Measurements from ENCODE around the gene NUMA1.

The NUMA1 gene

DNA sequence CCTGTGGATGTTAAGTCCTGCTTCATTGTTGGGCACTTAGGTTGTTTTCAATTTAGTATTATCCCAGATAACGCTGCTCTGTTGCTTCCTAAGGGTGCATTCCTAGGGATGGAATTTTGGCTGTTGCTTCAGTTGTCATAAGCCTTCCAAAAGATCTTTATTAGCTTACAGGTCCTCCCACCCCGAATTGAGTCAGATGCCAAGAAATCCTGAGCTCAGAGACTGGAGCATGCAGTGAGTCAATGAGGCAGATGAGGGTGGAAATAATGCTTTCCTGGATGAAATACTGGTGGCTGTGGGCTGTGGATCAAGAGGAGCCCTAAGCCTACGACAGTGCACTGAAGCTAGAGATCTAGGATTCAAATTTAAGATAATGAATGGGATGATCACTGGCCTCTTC is 92.3 kb downstream of the NUMA1 start:
- Histone ChIP-seq H3K27me3 (ENCODE audit: insufficient read depth, poor library complexity, severe bottlenecking) (no peaks in the 10 kb centered on the region), H3K27ac (ENCODE audit: poor library complexity, severe bottlenecking) (no peak overlapping the region), H3K9me3 (ENCODE audit: severe bottlenecking) (no peaks in the 10 kb centered on the region), H3K4me3 (ENCODE audit: severe bottlenecking) (no peak overlapping the region), H3K36me3 (ENCODE audit: low read depth) (peaks cover 29% of the 10 kb centered on the region), H3K4me1 (ENCODE audit: insufficient read depth, poor library complexity, severe bottlenecking) (no peaks in the 10 kb centered on the region)
- TF ChIP-seq, protein P1, sequence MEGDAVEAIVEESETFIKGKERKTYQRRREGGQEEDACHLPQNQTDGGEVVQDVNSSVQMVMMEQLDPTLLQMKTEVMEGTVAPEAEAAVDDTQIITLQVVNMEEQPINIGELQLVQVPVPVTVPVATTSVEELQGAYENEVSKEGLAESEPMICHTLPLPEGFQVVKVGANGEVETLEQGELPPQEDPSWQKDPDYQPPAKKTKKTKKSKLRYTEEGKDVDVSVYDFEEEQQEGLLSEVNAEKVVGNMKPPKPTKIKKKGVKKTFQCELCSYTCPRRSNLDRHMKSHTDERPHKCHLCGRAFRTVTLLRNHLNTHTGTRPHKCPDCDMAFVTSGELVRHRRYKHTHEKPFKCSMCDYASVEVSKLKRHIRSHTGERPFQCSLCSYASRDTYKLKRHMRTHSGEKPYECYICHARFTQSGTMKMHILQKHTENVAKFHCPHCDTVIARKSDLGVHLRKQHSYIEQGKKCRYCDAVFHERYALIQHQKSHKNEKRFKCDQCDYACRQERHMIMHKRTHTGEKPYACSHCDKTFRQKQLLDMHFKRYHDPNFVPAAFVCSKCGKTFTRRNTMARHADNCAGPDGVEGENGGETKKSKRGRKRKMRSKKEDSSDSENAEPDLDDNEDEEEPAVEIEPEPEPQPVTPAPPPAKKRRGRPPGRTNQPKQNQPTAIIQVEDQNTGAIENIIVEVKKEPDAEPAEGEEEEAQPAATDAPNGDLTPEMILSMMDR (IDR thresholded peaks at IDR 0.05; ENCODE audit: poor library complexity, severe bottlenecking): no peak
- ATAC-seq (ENCODE audit: low read depth): no peak
- DNase-seq (ENCODE audit: low spot score): no peak

DNA sequence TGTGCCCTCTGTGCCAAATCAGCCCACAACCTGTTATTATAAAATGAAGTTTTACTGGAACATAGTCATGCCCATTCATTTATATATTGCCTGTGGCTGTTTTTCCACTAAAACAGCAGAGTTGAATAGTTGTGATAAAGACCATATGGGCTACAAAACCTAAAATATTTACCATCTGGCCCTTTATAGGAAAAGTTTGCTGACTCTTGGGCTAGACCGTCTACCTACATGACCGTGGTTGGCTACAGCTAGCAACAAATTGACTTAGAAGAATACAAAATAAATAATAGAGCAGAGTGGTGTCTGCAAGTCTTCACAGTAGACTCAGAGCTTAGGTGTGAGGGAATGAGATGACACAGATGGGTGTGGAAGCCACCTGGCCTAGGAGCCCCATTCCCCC is 92.8 kb downstream of the NUMA1 start:
- no peak overlapping the region for H3K4me3 ChIP-seq (ENCODE audit: severe bottlenecking)
- H3K4me1 ChIP-seq (ENCODE audit: insufficient read depth, poor library complexity, severe bottlenecking): no peaks in the 10 kb centered on the region
- DNase-seq (ENCODE audit: low spot score) (no peak), ATAC-seq (ENCODE audit: low read depth) (no peak)
- TF ChIP-seq, protein P1 (IDR thresholded peaks at IDR 0.05; ENCODE audit: poor library complexity, severe bottlenecking): no peak
- peaks cover 32% of the 10 kb centered on the region for H3K36me3 ChIP-seq (ENCODE audit: low read depth)
- H3K27me3 ChIP-seq (ENCODE audit: insufficient read depth, poor library complexity, severe bottlenecking): no peaks in the 10 kb centered on the region
- no peak overlapping the region for H3K27ac ChIP-seq (ENCODE audit: poor library complexity, severe bottlenecking)
- no peaks in the 10 kb centered on the region for H3K9me3 ChIP-seq (ENCODE audit: severe bottlenecking)

DNA sequence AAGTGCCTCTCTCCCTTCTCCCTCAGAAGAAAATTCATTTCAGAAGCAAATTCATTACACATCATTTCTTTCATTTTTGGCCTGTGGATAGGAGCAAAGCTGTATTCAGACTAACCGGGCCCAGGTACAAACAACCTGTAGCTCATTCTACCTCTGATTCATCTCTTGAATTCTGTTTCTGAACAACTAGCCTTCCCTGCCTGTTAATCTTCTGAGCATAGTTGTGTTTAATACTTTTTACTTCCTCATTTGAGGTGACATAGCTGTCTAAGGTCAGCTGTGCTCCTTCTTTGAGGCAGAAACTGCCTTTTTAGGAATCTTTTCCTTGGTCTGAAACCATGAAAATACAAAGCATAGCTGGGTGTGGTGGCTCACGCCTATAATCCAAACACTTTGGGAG is 94.2 kb downstream of the NUMA1 start:
- DNase-seq (ENCODE audit: low spot score): no peak
- no peaks in the 10 kb centered on the region for H3K27me3 ChIP-seq (ENCODE audit: insufficient read depth, poor library complexity, severe bottlenecking)
- H3K9me3 ChIP-seq (ENCODE audit: severe bottlenecking): no peaks in the 10 kb centered on the region
- no peak overlapping the region for H3K4me3 ChIP-seq (ENCODE audit: severe bottlenecking)
- peaks cover 26% of the 10 kb centered on the region for H3K36me3 ChIP-seq (ENCODE audit: low read depth)
- H3K27ac ChIP-seq (ENCODE audit: poor library complexity, severe bottlenecking): no peak overlapping the region
- TF ChIP-seq, protein P1 (IDR thresholded peaks at IDR 0.05; ENCODE audit: poor library complexity, severe bottlenecking): no peak
- H3K4me1 ChIP-seq (ENCODE audit: insufficient read depth, poor library complexity, severe bottlenecking): no peaks in the 10 kb centered on the region
- ATAC-seq (ENCODE audit: low read depth): no peak

DNA sequence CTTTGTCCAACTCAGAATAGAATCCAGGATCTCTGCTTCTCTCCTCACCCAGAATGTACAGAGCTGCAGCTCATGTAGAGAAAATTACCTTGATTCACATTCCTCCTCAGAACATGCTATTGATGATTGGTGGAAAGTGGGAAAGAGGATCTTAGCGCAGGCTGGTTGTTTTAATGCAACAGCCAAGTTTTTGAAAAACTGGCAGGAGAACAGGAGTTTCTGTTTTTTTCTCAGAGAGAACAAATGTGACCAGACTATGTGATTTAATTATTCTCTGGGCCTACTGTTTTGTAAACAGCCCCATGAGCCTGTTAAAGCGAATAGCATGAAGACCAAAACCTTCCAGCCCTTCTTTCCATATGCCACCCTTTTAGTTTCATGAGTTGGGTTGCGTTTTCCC is 100.7 kb downstream of the NUMA1 start:
- no peak for DNase-seq (ENCODE audit: low spot score)
- H3K4me3 ChIP-seq (ENCODE audit: severe bottlenecking): no peak overlapping the region

DNA sequence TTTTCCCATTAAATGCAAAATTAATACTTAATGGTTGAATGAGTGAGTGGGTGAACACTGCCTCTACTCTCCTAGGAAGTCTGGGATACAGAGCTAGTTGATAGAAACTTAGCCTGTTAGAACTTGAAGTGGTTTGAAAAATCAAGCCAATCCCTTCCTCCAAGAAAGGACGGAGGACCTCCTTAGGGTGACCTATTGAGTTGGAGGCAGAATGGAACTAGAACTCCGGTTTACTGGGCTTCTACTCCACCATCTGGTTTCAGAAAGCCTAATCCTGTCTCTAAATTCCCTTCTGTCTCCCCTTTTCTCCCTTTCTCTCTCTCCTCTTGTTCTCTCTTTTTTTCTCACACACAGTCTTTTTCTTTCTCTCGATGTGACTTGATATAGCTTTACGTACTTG is 101.2 kb downstream of the NUMA1 start:
- no peak overlapping the region for H3K4me3 ChIP-seq (ENCODE audit: severe bottlenecking)
- TF ChIP-seq, protein P1 (IDR thresholded peaks at IDR 0.05; ENCODE audit: poor library complexity, severe bottlenecking): no peak
- H3K9me3 ChIP-seq (ENCODE audit: severe bottlenecking): no peaks in the 10 kb centered on the region
- H3K27ac ChIP-seq (ENCODE audit: poor library complexity, severe bottlenecking): no peak overlapping the region
- peaks cover 20% of the 10 kb centered on the region for H3K36me3 ChIP-seq (ENCODE audit: low read depth)
- H3K4me1 ChIP-seq (ENCODE audit: insufficient read depth, poor library complexity, severe bottlenecking): no peaks in the 10 kb centered on the region
- no peaks in the 10 kb centered on the region for H3K27me3 ChIP-seq (ENCODE audit: insufficient read depth, poor library complexity, severe bottlenecking)
- DNase-seq (ENCODE audit: low spot score): no peak
- ATAC-seq (ENCODE audit: low read depth): no peak

More for the DNA sequence above, 100.7 kb downstream of the NUMA1 start:
- Histone ChIP-seq H3K9me3 (ENCODE audit: severe bottlenecking) (no peaks in the 10 kb centered on the region), H3K27ac (ENCODE audit: poor library complexity, severe bottlenecking) (no peak overlapping the region), H3K4me1 (ENCODE audit: insufficient read depth, poor library complexity, severe bottlenecking) (no peaks in the 10 kb centered on the region), H3K36me3 (ENCODE audit: low read depth) (peaks cover 20% of the 10 kb centered on the region), H3K27me3 (ENCODE audit: insufficient read depth, poor library complexity, severe bottlenecking) (no peaks in the 10 kb centered on the region)
- TF ChIP-seq, protein P1 (IDR thresholded peaks at IDR 0.05; ENCODE audit: poor library complexity, severe bottlenecking): no peak
- no peak for ATAC-seq (ENCODE audit: low read depth)
